NCI-H774 (cell line): ENCODE measurements around the gene STUB1.

Experiments used
- DNase-seq: peaks from one replicate; lab custom pipeline; 2025; lab: John Stamatoyannopoulos, UW

STUB1 gene

GRCh38 chr16:667113-667779 lies 13.0 kb upstream of the STUB1 start:
- DNase-seq = no peak

- peak; percentile 85 for DNase-seq
These were observed 12.3 kb upstream of the STUB1 start, which contains the start of gene RHOT2 for GRCh38 chr16:667780-668518. Gene RHOT2 (plus strand): TSS chr16:668132. CDS start chr16:668200, 68 bp downstream.

- DNase-seq = no peak
These were observed 11.6 kb upstream of the STUB1 start for GRCh38 chr16:668519-669171.

- DNase-seq = no peak
These were observed 10.5 kb upstream of the STUB1 start for GRCh38 chr16:669666-670065.

- no peak for DNase-seq
These were observed 9.5 kb upstream of the STUB1 start for GRCh38 chr16:670485-671352.

- DNase-seq = no peak
These were observed 8.7 kb upstream of the STUB1 start for GRCh38 chr16:671353-672131.

- no peak for DNase-seq
These were observed 7.8 kb upstream of the STUB1 start for GRCh38 chr16:672371-672770.

GRCh38 chr16:672851-673250 lies 7.4 kb upstream of the STUB1 start:
- no peak for DNase-seq

GRCh38 chr16:673399-673991 lies 6.7 kb upstream of the STUB1 start:
- no peak for DNase-seq

GRCh38 chr16:674214-674881 lies 5.9 kb upstream of the STUB1 start:
- no peak for DNase-seq

GRCh38 chr16:674968-675883 lies 5.0 kb upstream of the STUB1 start, which contains the start of gene RHBDL1:
Gene RHBDL1 (plus strand): TSS chr16:675671. CDS start chr16:675791, 120 bp downstream.
- DNase-seq = no peak

- no peak for DNase-seq
These were observed 4.2 kb upstream of the STUB1 start for GRCh38 chr16:675884-676564.

GRCh38 chr16:676565-676902 lies 3.7 kb upstream of the STUB1 start:
- no peak for DNase-seq

GRCh38 chr16:676913-677312 lies 3.3 kb upstream of the STUB1 start:
- peak; percentile 37 for DNase-seq

GRCh38 chr16:677316-678190 lies 2.7 kb upstream of the STUB1 start:
- DNase-seq = no peak

GRCh38 chr16:678209-678857 lies 1.9 kb upstream of the STUB1 start:
- DNase-seq = no peak
